Gastroesophageal sphincter (tissue), 4 donors: Measurements from ENCODE around the gene OPCML. TPM values are rescaled to one million over a fixed set of nuclear protein-coding genes. Genes with fewer than 3 reads are reported as not detected.

Experiments
- ATAC-seq: fragments of 150-250 bp; one replicate; pipeline ENCODE4 v1.9.1; 2016; ENCODE audit warnings: mild to moderate bottlenecking, moderate library complexity
- H3K27ac ChIP-seq, 4 donors: fragments of 200-600 bp; sonication (generic) in 3 of 4; 1 replicate in 3 of 4; 2 replicates in 1 of 4; pipeline ENCODE4 v1.5.1; 2016 to 2019
- H3K27me3 ChIP-seq: fragments of 200-600 bp; sonication (generic); one replicate; pipeline ENCODE4 v1.5.1; 2019
- H3K36me3 ChIP-seq, 2 donors: fragments of 200-600 bp; sonication (generic); one replicate each; pipeline ENCODE4 v1.5.1; 2019; ENCODE audit warnings: control low read depth in 1 of 2
- H3K4me1 ChIP-seq, 3 donors: fragments of 200-600 bp; sonication (generic); 1 replicate in 2 of 3; 2 replicates in 1 of 3; pipeline ENCODE4 v1.5.1; 2016 to 2019; ENCODE audit warnings: control low read depth in 2 of 3
- H3K4me3 ChIP-seq, 2 donors: fragments of 200-600 bp; sonication (generic); one replicate each; pipeline ENCODE4 v1.5.1; 2019; ENCODE audit warnings: mild to moderate bottlenecking in 1 of 2, moderate library complexity in 1 of 2
- H3K9me3 ChIP-seq, 3 donors: fragments of 200-600 bp; sonication (generic); one replicate each; pipeline ENCODE4 v1.5.1; 2017 to 2019; ENCODE audit warnings: control low read depth in 2 of 3
- EP300 ChIP-seq: sonication (generic); formaldehyde crosslinking; IDR thresholded peaks from one replicate; pipeline ENCODE4 v1.6.1; 2017; ENCODE audit warnings: antibody characterized with exemption, mild to moderate bottlenecking
- POLR2A ChIP-seq, 2 donors: fragments of 450-650 bp; IDR thresholded peaks; one replicate each; pipeline ENCODE4 v1.6.1; 2017; ENCODE audit warnings: antibody characterized with exemption in 2 of 2, mild to moderate bottlenecking in 2 of 2, moderate library complexity in 1 of 2
- POLR2AphosphoS5 ChIP-seq: sonication (generic); formaldehyde crosslinking; IDR thresholded peaks from one replicate; pipeline ENCODE4 v1.6.1; 2017; ENCODE audit warnings: antibody characterized with exemption
- WGBS, 2 donors: methylation state at CpG; one replicate each; pipeline ENCODE4 v1.1.5; 2018; ENCODE audit warnings: low coverage in 1 of 2; 5-methylcytosine and 5-hydroxymethylcytosine counted together
- total RNA-seq, 4 donors: library from RNA; depleted of rRNA; stranded (reverse); fragments of >200 nt; gene quantifications; one replicate each; pipeline ENCODE4 v1.1.0, GENCODE V29; 2016
- TF ChIP-seq, protein P1 (sequence below), 4 experiments: fragments of 200-600 bp in 2 of 4; fragments of 450-650 bp in 2 of 4; sonication (generic) in 1 of 4; IDR thresholded peaks; one replicate each; pipeline ENCODE4 v1.5.1; 2017 to 2019; ENCODE audit warnings: antibody characterized with exemption in 4 of 4, mild to moderate bottlenecking in 2 of 4, moderate library complexity in 2 of 4

The OPCML gene
- total RNA-seq, 4 donors from 2014 or later: 0.13 to 0.93 (median 0.33) TPM

DNA sequence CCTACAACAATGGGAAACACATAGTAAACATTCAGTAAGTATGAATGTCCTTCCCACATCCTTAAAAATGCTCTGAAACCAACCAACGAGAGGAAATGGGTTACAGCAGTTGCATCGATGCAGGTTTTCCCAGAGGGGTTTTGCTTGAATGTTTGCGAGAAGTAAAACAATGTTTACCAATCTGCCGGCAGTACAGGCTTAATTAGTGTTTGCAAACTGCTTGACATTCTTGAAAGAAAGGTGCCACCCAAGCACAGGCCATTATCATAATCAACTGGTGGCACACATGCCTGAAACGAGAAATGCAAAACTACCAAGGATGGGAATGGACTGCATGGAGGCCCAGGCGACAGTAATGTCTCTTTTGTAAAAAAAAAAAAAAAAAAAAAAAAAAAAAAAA, 27.1 kb upstream of the OPCML start:
- ATAC-seq: no peak
- H3K9me3 ChIP-seq: no peaks in the 10 kb centered on the region
- H3K36me3 ChIP-seq: no peaks in the 10 kb centered on the region
- no peak overlapping the region for H3K27ac ChIP-seq
- peaks cover 38% of the 10 kb centered on the region for H3K27me3 ChIP-seq
- WGBS, 2 donors: 74 to 85% methylated on average over 5 to 6 of the region's 6 CpGs
- H3K4me3 ChIP-seq: no peak overlapping the region
- TF ChIP-seq, protein P1, sequence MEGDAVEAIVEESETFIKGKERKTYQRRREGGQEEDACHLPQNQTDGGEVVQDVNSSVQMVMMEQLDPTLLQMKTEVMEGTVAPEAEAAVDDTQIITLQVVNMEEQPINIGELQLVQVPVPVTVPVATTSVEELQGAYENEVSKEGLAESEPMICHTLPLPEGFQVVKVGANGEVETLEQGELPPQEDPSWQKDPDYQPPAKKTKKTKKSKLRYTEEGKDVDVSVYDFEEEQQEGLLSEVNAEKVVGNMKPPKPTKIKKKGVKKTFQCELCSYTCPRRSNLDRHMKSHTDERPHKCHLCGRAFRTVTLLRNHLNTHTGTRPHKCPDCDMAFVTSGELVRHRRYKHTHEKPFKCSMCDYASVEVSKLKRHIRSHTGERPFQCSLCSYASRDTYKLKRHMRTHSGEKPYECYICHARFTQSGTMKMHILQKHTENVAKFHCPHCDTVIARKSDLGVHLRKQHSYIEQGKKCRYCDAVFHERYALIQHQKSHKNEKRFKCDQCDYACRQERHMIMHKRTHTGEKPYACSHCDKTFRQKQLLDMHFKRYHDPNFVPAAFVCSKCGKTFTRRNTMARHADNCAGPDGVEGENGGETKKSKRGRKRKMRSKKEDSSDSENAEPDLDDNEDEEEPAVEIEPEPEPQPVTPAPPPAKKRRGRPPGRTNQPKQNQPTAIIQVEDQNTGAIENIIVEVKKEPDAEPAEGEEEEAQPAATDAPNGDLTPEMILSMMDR (IDR thresholded peaks at IDR 0.05): no peak
- TF ChIP-seq POLR2A (IDR thresholded peaks at IDR 0.05) (no peak), EP300 (no peak), POLR2AphosphoS5 (no peak)
- H3K4me1 ChIP-seq: no peaks in the 10 kb centered on the region

DNA sequence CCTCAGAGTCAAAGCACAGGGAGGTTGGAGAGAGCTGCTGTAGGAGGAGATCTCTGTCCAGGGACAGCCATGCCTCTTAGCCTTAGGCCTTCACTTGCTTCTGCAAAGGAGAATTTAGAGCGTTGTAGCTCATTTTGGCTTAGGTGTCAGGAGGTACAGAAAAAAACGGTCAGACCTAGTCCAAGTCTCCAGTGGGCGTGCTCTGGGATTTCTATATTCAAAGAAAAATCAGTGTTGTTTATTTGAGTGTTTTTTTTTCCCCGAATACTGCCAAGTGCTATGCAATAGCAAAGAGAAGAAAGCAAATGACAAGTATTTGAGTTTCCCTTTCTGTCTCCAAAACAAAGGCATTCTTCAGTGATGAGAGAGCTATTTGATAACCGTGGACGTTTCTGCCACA, 22.7 kb upstream of the OPCML start:
- Histone ChIP-seq H3K9me3 (no peaks in the 10 kb centered on the region), H3K27ac (no peak overlapping the region), H3K27me3 (peaks cover 30% of the 10 kb centered on the region), H3K4me1 (no peaks in the 10 kb centered on the region), H3K4me3 (no peak overlapping the region), H3K36me3 (no peaks in the 10 kb centered on the region)
- no peak for ATAC-seq
- 29 to 38% methylated on average over 5 to 6 of the region's 6 CpGs for WGBS, 2 donors
- no peak for TF ChIP-seq POLR2A (IDR thresholded peaks at IDR 0.05)
- TF ChIP-seq EP300: no peak
- TF ChIP-seq, protein P1 (IDR thresholded peaks at IDR 0.05): no peak
- no peak for TF ChIP-seq POLR2AphosphoS5

DNA sequence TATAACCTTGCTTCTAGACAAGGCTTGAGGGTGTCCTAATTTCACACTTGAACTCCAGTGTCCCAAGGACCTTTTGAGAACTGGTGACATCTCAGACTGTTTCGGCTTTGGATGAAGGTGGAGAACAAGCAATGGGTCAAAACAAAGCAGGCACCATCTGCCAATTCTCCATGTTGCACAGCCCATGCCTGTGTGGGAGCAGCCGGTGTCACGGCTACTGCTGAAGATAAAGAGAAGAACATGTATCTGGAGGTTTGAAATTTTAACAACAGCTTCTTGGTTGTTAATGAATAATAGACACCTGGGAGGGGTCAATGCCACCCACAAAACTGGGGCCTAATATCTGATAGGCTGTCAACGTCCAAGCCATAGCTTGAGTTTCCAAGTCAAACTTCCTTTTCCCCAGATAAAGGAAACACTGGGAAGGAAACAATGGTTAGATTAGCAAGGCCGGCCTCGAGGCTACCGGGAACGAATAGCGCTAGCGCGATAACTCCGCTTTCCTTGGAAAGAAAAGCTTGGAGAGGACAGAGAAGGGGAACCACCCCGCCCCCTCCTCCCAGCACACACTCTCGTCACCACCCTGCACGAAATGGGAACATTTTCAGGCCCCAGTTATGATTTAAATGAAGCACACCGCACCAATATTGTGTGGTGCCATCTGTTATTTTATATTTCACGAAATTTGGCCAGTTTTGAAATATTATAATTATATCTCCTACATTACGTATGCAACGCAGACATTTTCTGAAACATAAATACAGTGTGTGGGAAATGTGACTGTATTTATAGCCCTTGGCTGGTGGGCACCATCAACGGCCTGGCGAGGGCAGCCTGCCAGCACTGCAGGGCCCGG, 21.8 kb upstream of the OPCML start:
- no peak overlapping the region for H3K4me3 ChIP-seq
- H3K4me1 ChIP-seq: no peaks in the 10 kb centered on the region
- TF ChIP-seq EP300: no peak
- no peak for TF ChIP-seq POLR2A (IDR thresholded peaks at IDR 0.05)
- TF ChIP-seq, protein P1 (IDR thresholded peaks at IDR 0.05): no peak
- no peak for TF ChIP-seq POLR2AphosphoS5
- no peak for ATAC-seq
- H3K9me3 ChIP-seq: no peaks in the 10 kb centered on the region
- peaks cover 27% of the 10 kb centered on the region for H3K27me3 ChIP-seq
- H3K36me3 ChIP-seq: no peaks in the 10 kb centered on the region
- H3K27ac ChIP-seq: no peak overlapping the region
- 56 to 82% methylated on average over 15 to 19 of the region's 22 CpGs for WGBS, 2 donors

DNA sequence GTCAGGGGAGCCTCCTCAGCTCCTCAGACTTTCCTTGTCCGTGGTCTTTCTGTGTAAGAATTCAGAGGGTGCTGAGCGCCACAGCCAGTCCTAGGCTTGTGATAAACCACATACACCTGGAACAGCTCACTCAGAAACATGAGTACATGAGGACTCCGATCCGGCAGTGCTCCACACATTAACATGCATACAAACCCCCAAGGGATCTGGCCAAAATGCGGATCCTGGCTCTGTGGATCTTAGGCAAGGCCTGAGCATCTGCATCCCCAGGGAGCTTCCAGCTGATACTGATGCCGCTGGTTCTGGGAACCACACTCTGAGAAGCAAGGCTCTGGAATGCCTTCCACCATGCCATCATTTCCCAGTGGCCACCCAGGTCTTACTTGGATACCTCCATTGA, 20.6 kb upstream of the OPCML start:
- TF ChIP-seq EP300 (no peak), POLR2AphosphoS5 (no peak), POLR2A (IDR thresholded peaks at IDR 0.05) (no peak)
- TF ChIP-seq, protein P1 (IDR thresholded peaks at IDR 0.05): no peak
- Histone ChIP-seq H3K36me3 (no peaks in the 10 kb centered on the region), H3K27ac (no peak overlapping the region), H3K4me3 (no peak overlapping the region), H3K9me3 (no peaks in the 10 kb centered on the region), H3K4me1 (no peaks in the 10 kb centered on the region), H3K27me3 (peaks cover 21% of the 10 kb centered on the region)
- ATAC-seq: no peak
- WGBS, 2 donors: 67 to 100% methylated on average over 1 to 2 of the region's 6 CpGs

DNA sequence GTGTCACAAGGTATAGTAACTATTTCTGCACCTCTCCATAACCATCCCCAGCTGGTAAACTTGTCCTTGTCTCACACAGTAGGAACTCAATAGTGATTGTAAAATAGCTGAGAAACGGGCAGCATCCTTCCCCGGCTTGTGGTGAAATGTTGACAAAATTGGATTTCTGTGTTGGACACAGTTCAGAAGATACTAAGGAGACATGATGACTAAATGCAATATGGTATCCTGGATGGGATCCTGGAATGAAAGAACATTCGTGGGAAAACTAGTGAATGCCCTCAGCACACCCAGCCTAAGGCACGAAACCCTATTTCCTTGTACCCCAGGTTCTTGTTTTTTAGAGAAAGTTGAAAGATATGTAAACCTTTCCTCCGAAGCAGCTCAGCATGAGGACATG, 18.8 kb upstream of the OPCML start:
- no peaks in the 10 kb centered on the region for H3K9me3 ChIP-seq
- H3K36me3 ChIP-seq: no peaks in the 10 kb centered on the region
- no peak overlapping the region for H3K27ac ChIP-seq
- H3K4me1 ChIP-seq: no peaks in the 10 kb centered on the region
- no peak for ATAC-seq
- WGBS, 2 donors: 70 to 71% methylated on average over 4 to 5 of the region's 5 CpGs
- TF ChIP-seq POLR2AphosphoS5 (no peak), EP300 (no peak), POLR2A (IDR thresholded peaks at IDR 0.05) (no peak)
- TF ChIP-seq, protein P1 (IDR thresholded peaks at IDR 0.05): no peak
- H3K27me3 ChIP-seq: peaks cover 34% of the 10 kb centered on the region
- no peak overlapping the region for H3K4me3 ChIP-seq
